MCF 10A (cell line): Measurements from ENCODE around the gene STXBP4. TPM values are rescaled to one million over a fixed set of nuclear protein-coding genes. Genes with fewer than 3 reads are reported as not detected.

ENCODE experiments used
- BruUV-seq: library from RNA; stranded (reverse); fragments of 400-500 nt; replicated peaks from 2 replicates; lab custom pipeline; 2021; lab: Mats Ljungman, UMichigan
- CTCF ChIA-PET: fragments of 300-600 bp; sonication (Branson Sonifier 250); formaldehyde crosslinking; extraction: SDS; loops from one replicate; lab custom pipeline; 2021; ENCODE audit warnings: antibody characterized with exemption, inconsistent platforms; lab: Yijun Ruan, JAX
- POLR2A ChIA-PET: fragments of 300-600, 350-650 bp; sonication (Branson Sonifier 250); formaldehyde crosslinking; extraction: SDS; loops from one replicate; lab custom pipeline; 2020; ENCODE audit warnings: antibody characterized with exemption, inconsistent platforms; lab: Yijun Ruan, JAX
- DNase-seq: peaks from one replicate; pipeline ENCODE4 v3.0.0-alpha.2; 2018; ENCODE audit not compliant: unreplicated experiment
- H3K27ac Mint-ChIP-seq: one replicate; pipeline ENCODE4 v1.8.0; 2022; ENCODE audit warnings: mild to moderate bottlenecking, low read depth, mixed read lengths; ENCODE audit not compliant: unreplicated experiment
- H3K27me3 Mint-ChIP-seq: one replicate; pipeline ENCODE4 v1.8.0; 2022; ENCODE audit warnings: mixed read lengths; ENCODE audit not compliant: insufficient read depth, unreplicated experiment
- H3K36me3 Mint-ChIP-seq: one replicate; pipeline ENCODE4 v1.8.0; 2022; ENCODE audit warnings: mild to moderate bottlenecking, moderate library complexity, mixed read lengths; ENCODE audit not compliant: insufficient read depth, unreplicated experiment
- H3K4me1 Mint-ChIP-seq: one replicate; pipeline ENCODE4 v1.8.0; 2022; ENCODE audit warnings: mixed read lengths; ENCODE audit not compliant: insufficient read depth, unreplicated experiment
- H3K4me3 Mint-ChIP-seq: one replicate; pipeline ENCODE4 v1.8.0; 2022; ENCODE audit warnings: mild to moderate bottlenecking, moderate library complexity, mixed read lengths; ENCODE audit not compliant: unreplicated experiment
- H3K9me3 Mint-ChIP-seq: one replicate; pipeline ENCODE4 v1.8.0; 2022; ENCODE audit warnings: mixed read lengths; ENCODE audit not compliant: unreplicated experiment
- intact Hi-C: fragments of 100-400 bp; cut with micrococcal nuclease; formaldehyde crosslinking; loops from 2 replicates; pipeline ENCODE4 v1.14.1; 2022
- total RNA-seq: library from RNA; stranded (reverse); gene quantifications from 2 replicates; pipeline ENCODE4 v1.2.3, GENCODE V29; 2022
- TF ChIP-seq, protein P1 (sequence below): fragments of 200-600 bp; IDR thresholded peaks from one replicate; pipeline ENCODE4 v1.8.0; 2022; ENCODE audit warnings: antibody characterized with exemption, mild to moderate bottlenecking; ENCODE audit not compliant: unreplicated experiment

Gene STXBP4
- total RNA-seq, 1 experiment from 2014 or later: 6.7 TPM

DNA sequence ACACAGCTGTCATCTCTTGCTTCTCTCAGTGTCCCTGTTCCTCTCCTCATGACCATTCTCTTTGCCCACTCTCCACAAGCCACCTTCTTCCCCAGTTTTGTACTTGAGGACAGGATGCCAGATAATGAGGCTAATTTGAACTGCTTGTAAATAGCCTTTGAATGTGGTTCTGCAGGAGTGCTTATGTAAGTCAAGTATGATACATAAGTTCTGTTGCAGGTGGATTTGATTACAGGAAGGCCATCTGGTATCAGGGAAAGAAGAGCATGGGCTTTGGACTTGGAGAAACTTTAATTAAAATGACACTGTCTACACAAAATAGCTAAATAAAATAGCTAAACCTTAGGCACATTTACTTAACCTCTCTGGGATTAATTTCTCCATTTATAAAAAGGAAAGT is 176.0 kb downstream of the STXBP4 start:
- ChIA-PET POLR2A (no interaction called here), CTCF (interaction anchor here (0.6 kb wide), 1 partner anchor 138 kb away, joined by 3 read pairs; no protein-coding TSS in a partner anchor)
- H3K27ac Mint-ChIP-seq: no peak overlapping the region
- H3K4me3 Mint-ChIP-seq: no peak overlapping the region
- no peak for DNase-seq
- H3K27me3 Mint-ChIP-seq: no peaks in the 10 kb centered on the region
- no peaks in the 10 kb centered on the region for H3K4me1 Mint-ChIP-seq
- H3K9me3 Mint-ChIP-seq: no peaks in the 10 kb centered on the region
- intact Hi-C loops: no loop called here
- BruUV-seq: no TSS peak
- TF ChIP-seq, protein P1, sequence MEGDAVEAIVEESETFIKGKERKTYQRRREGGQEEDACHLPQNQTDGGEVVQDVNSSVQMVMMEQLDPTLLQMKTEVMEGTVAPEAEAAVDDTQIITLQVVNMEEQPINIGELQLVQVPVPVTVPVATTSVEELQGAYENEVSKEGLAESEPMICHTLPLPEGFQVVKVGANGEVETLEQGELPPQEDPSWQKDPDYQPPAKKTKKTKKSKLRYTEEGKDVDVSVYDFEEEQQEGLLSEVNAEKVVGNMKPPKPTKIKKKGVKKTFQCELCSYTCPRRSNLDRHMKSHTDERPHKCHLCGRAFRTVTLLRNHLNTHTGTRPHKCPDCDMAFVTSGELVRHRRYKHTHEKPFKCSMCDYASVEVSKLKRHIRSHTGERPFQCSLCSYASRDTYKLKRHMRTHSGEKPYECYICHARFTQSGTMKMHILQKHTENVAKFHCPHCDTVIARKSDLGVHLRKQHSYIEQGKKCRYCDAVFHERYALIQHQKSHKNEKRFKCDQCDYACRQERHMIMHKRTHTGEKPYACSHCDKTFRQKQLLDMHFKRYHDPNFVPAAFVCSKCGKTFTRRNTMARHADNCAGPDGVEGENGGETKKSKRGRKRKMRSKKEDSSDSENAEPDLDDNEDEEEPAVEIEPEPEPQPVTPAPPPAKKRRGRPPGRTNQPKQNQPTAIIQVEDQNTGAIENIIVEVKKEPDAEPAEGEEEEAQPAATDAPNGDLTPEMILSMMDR: no peak
- no peaks in the 10 kb centered on the region for H3K36me3 Mint-ChIP-seq

DNA sequence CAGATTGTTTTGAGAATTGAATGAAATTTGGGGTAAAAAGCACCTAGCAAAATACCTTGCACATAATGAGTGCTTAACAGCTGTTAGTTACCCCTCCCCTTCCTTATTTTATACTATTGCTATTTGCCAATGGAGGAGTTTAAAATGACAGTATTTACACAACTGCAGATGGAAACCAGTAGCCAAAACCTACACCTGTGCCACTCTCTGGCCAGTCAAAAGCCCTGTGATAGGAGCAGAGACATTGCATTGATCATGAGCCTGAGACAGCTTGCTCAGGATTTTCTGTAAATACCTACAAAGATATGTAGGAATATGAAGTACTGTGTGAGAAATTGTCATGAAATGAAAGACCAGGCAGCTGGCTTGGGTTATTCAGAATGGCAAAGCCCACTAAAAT is 180.9 kb downstream of the STXBP4 start:
- Mint-ChIP-seq H3K4me3 (no peak overlapping the region), H3K36me3 (no peaks in the 10 kb centered on the region), H3K27me3 (no peaks in the 10 kb centered on the region), H3K9me3 (no peaks in the 10 kb centered on the region), H3K27ac (no peak overlapping the region), H3K4me1 (no peaks in the 10 kb centered on the region)
- intact Hi-C loops: no loop called here
- DNase-seq: no peak
- TF ChIP-seq, protein P1: no peak
- no TSS peak for BruUV-seq
- CTCF ChIA-PET: interaction anchor here (1.2 kb wide), 1 partner anchor 157 kb away, joined by 3 read pairs; no protein-coding TSS in a partner anchor
- POLR2A ChIA-PET: interaction anchor here (0.6 kb wide), 1 partner anchor 138 kb away, joined by 3 read pairs; no protein-coding TSS in a partner anchor

DNA sequence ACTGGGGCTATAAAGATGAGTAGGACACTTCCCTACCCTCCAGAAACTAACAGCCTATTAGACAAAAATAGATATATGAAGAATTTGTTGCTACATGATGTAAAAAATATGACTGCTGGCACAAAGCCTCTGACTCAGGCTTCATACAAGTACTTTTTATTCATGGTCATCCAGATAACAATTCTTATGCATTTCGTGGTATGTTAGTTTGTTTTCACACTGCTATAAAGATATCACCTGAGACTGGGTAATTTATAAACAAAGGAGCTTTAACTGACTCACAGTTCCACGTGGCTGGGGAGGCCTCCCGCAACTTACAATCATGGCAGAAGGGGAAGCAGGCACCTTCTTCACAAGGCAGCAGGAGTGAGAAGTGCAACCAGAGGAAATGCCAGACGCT is 183.7 kb downstream of the STXBP4 start:
- H3K27ac Mint-ChIP-seq: no peak overlapping the region
- no TSS peak for BruUV-seq
- ChIA-PET POLR2A (interaction anchor here (0.7 kb wide), 1 partner anchor 21 kb away, joined by 3 read pairs; no protein-coding TSS in a partner anchor), CTCF (no interaction called here)
- H3K9me3 Mint-ChIP-seq: no peaks in the 10 kb centered on the region
- no peaks in the 10 kb centered on the region for H3K36me3 Mint-ChIP-seq
- DNase-seq: no peak
- no peaks in the 10 kb centered on the region for H3K4me1 Mint-ChIP-seq
- TF ChIP-seq, protein P1: no peak
- intact Hi-C loops: no loop called here
- H3K27me3 Mint-ChIP-seq: no peaks in the 10 kb centered on the region
- H3K4me3 Mint-ChIP-seq: no peak overlapping the region

DNA sequence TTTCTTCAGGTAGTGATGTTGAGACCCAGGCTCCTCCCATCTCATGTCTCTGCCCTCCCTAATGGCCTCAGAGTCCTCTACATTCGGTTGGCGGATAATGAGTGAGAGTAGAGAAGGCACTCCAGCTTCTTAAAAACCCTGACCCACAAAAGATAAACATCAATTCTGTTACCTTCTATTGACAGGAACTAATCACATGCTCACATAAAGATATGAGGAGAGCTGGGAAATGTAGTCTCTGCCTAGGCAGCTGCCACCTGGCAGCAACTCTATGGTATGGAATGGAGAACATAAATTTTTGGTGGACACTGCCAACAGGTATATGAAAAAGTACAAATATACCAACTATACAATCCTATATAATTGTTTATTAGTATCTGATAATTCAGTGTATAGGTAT is 185.5 kb downstream of the STXBP4 start:
- POLR2A ChIA-PET: no interaction called here
- no TSS peak for BruUV-seq
- Mint-ChIP-seq H3K9me3 (no peaks in the 10 kb centered on the region), H3K4me3 (no peak overlapping the region), H3K36me3 (no peaks in the 10 kb centered on the region), H3K27me3 (no peaks in the 10 kb centered on the region), H3K4me1 (peaks cover 8% of the 10 kb centered on the region), H3K27ac (no peak overlapping the region)
- no peak for DNase-seq
- intact Hi-C loops: no loop called here
- TF ChIP-seq, protein P1: no peak
- CTCF ChIA-PET: interaction anchor here (0.6 kb wide), 2 partner anchors 89 to 203 kb away, joined by 3 to 5 read pairs; no protein-coding TSS in a partner anchor
